GM21786 (cell line): ENCODE data around the gene DIO3.

Source experiments
- ATAC-seq: cut with Tn5 transposase; IDR thresholded peaks from one replicate; pipeline ENCODE4 v1.9.1; 2021; ENCODE audit not compliant: unreplicated experiment

The DIO3 gene

DNA sequence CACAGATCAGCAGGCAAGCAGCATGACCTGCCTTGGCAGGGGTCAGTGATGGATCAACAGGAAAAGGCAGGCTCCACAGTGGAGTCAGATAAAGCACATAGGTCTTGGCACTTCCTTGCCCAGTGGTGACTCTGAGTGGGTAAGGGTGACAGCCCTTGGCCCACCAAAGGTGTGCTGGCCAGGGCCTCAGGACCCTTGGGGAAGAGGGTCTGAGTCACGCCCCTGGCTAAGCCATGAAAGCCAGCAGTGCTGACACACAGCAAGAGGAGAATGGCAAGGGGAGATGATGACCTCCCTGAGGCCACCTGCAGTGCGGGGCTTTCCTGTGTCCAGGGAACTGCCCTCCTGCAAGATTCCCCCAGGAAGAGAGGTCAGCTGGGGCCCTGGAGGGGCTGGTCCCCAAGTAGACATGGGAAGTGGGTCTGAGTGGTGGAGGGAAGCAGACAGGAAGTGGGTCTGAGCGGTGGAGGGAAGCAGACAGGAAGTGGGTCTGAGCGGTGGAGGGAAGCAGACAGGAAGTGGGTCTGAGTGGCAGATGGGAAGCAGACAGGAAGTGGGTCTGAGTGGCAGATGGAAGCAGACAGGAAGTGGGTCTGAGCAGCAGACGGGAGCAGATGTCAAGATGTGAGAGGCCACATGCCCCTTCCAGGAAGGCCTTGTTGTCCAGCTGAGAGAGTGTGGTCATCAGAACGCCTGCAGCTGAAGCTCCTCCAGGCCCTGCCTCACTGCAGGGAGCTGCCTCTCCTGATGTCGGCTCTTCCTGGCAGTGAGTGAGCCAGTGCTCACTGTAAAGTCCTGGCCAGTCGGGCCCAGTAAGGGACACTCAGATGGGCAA, 34.8 kb downstream of the DIO3 start:
- no peak for ATAC-seq

DNA sequence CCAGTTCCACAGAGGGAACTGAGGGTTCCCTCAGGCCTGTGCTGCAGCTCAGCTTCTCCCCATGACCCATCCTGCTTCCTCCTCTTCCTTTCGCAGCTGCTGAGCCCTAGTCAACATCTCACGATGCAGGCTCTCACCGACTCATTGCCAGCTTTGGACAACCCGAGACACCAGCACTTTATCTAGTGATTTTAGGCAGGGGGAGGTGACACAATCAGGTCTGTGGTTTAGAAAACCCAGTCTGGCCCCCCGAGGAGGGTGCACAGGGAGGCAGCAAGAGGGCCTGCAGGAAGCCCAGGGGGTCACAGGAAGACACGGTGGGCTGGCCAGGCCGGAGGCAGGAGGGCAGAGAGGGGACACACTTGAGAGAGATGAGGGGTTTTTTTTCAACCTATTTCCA, 35.4 kb downstream of the DIO3 start:
- no peak for ATAC-seq

DNA sequence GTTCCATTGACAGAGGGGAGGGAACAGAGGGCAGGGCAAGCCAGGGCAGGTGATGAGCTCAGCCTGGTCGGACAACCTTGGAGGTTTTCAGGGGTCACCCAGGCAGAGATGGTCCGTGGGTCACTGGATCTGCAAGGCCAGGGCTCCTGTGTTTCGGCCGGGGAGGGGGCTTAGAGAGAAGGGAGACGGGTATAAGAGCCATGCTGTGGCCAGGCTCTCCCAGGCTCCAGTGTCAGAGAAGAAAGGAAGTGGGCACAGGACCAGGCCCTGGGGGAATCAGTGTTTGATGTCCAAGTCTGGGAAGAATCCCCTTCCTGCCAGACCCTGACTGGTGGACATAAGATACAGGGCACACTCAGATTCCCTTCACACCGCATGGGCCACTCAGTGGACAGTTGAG, 36.9 kb downstream of the DIO3 start:
- ATAC-seq, result no peak

GRCh38 chr14:101598571-101599233, 37.4 kb downstream of the DIO3 start:
- no peak for ATAC-seq

DNA sequence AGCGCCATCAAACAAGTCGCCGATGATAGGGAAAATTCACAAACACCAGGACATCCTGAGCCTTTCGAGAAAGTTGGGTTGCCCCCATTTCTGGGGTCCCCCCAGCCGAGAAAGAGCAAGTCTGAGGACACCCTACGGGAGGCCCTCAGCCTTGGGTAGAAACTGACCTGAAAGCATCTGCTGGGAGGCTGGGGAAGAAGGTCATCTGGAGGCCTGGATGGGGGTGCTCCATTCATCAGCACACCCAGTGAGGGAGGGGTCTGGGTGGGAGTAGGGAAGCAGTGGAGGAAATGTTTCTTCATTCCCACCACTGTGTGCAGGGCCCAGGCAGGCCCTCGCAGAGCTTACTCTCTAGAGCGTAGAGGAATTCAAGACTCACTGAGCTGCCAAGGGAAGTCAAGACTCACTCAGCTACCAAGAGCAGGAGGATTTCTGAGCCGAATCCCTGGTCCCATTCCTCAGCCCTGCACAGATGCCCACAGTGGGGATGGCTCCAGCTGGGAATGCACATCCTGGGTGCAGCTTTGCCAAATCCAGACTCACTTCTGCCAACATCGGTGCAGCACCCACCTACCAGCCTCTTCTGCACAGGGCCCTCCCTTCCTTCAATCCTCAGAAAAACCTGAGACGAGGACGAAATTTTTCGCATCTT, 38.1 kb downstream of the DIO3 start:
- no peak for ATAC-seq

GRCh38 chr14:101600336-101600890, 39.1 kb downstream of the DIO3 start:
- no peak for ATAC-seq

GRCh38 chr14:101600891-101601605, 39.8 kb downstream of the DIO3 start:
- no peak for ATAC-seq

- ATAC-seq, result no peak
Measured at GRCh38 chr14:101601606-101602465, 40.5 kb downstream of the DIO3 start.

DNA sequence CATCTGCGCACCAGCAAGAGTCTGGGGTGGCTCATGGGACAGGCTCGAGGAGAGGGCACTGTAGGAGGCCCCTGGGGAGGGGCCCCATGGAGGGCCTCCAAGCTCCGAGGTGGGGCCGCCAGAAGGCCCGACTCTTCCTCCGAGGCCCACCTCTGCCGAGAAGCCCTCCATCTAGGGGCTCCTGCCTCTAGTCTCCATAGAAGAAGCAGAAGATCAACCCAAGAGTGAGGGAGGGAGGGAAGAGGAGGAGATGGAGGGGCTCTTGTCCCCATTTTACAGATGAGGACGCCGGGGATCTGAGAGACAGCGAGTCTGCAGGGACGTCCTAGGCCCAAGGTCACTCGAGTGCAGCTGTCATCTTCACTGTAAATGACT, 41.2 kb downstream of the DIO3 start:
- ATAC-seq, result no peak

DNA sequence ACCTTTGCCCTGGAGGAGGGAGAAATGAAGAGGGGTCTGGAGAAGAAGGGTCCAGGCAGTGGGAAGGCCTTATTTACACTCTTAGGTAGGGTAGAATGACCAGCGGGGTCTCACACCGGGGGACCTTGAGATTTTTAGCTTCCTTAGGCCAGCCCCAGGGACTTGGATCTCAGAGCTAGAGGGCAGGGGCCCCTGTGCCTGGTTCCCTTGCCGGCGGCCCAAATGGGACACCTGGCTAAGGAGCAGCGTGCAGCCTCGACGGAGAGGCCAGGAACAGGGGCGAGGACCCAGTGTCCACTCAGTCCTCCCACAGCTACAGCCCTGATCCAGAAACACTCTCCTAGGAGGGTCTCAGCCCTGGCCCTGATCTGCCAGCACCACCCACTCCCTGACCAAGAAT, 41.8 kb downstream of the DIO3 start:
- ATAC-seq, result no peak

DNA sequence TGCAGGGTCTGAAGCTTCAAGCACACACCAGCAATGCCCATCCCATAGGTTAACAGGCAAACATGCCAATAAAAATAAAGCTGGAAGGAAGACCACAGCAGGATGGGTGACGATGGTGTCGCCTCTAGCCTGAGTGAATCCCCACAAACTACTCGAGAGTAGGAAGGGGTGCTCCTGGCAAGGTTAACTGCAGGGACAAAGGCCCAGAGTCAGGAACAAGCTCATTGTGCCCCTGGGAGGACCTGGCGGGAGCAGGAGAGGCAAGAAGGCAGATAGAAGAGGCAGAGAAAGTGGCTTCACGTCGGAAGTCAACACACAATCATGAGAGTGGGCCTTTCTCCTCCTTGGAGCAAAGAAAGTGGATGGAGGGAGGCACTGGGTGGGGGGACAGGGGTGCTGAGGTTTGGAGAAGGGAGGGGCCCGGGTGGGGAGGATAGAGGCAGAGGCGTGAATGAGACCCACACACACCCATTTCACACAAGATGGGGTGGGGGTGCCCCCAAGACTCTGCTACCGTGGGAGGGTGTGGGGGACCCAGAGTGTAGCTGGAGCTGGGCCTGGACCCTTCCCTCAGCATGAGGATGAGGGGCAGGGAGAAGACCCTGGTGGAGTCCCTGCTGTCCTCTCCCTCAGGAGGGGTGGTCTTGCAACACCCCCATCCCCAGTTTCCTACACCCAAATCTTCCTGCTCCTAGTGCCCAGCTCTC, 43.1 kb downstream of the DIO3 start:
- no peak for ATAC-seq

GRCh38 chr14:101604935-101605780, 43.9 kb downstream of the DIO3 start:
- ATAC-seq, result no peak

DNA sequence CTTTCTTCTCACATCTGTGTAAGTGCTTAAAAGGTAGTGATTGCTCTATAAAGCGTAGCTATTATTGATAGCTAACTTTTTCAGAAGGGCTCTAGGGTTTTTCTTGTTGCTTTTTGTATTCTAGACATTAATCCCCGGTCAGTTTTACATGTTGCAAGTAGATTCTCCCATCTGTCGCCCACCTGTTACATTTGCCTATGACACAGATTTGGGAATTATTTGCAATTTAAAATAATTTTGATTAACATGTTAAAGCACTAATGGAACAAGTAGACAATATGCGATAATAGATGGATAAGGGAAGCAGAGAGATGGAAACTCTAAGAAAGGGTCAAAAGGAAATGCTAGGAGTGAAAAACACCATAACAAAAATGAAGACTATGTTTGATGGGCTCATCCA, 44.5 kb downstream of the DIO3 start:
- ATAC-seq, result no peak
